Activated T-helper 1 cell treated with anti-CD3 and anti-CD28 coated beads, Interleukin-2, amount 50 U/mL, for 16 hours (primary cell): ENCODE results near the gene TRAF3.
"Not testable (repeated sequence)": the region's sequence is repeated elsewhere in the genome, so short reads cannot be mapped to it uniquely, and the experiment has no call there.

Experiments
- DNase-seq, 2 donors: peaks; one replicate each; pipeline ENCODE4 v3.0.0-alpha.2; 2020; ENCODE audit warnings: low read depth in 1 of 2, low spot score in 1 of 2

TRAF3 gene

GRCh38 chr14:102804858-102805257 is 27.6 kb downstream of the TRAF3 start:
- no peak for DNase-seq

- DNase-seq: peak in 1 of 2 donors; percentile 19
Observed at GRCh38 chr14:102805371-102805891, 28.2 kb downstream of the TRAF3 start.

- DNase-seq: no peak
Observed at GRCh38 chr14:102805941-102806340, 28.7 kb downstream of the TRAF3 start.

- DNase-seq: no peak
Observed at GRCh38 chr14:102806447-102806846, 29.2 kb downstream of the TRAF3 start.

GRCh38 chr14:102807013-102807406 is 29.8 kb downstream of the TRAF3 start:
- no peak for DNase-seq

- no peak for DNase-seq
Observed at GRCh38 chr14:102809870-102810269, 32.6 kb downstream of the TRAF3 start.

- no peak for DNase-seq
Observed at GRCh38 chr14:102810523-102810922, 33.3 kb downstream of the TRAF3 start.

- DNase-seq: no peak
Observed at GRCh38 chr14:102811254-102811963, 34.2 kb downstream of the TRAF3 start.

- no peak for DNase-seq
Observed at GRCh38 chr14:102811971-102812370, 34.7 kb downstream of the TRAF3 start.

GRCh38 chr14:102813691-102814090 is 36.4 kb downstream of the TRAF3 start:
- no peak for DNase-seq

GRCh38 chr14:102817318-102817717 is 40.1 kb downstream of the TRAF3 start:
- no peak for DNase-seq

- DNase-seq: no peak
Observed at GRCh38 chr14:102817942-102818940, 41.0 kb downstream of the TRAF3 start.

GRCh38 chr14:102819176-102819628 is 42.0 kb downstream of the TRAF3 start:
- DNase-seq: peak; percentile 21 to 63

GRCh38 chr14:102819747-102820330 is 42.6 kb downstream of the TRAF3 start:
- DNase-seq: no peak

GRCh38 chr14:102821252-102821651 is 44.0 kb downstream of the TRAF3 start:
- DNase-seq: no peak

GRCh38 chr14:102822311-102822863 is 45.1 kb downstream of the TRAF3 start:
- DNase-seq: peak in 1 of 2 donors; percentile 32

GRCh38 chr14:102822887-102823286 is 45.6 kb downstream of the TRAF3 start:
- DNase-seq: not testable (repeated sequence)

- no peak for DNase-seq
Observed at GRCh38 chr14:102823546-102823945, 46.3 kb downstream of the TRAF3 start.

GRCh38 chr14:102824832-102825231 is 47.6 kb downstream of the TRAF3 start:
- DNase-seq: no peak

GRCh38 chr14:102825307-102826095 is 48.3 kb downstream of the TRAF3 start:
- no peak for DNase-seq
